ENCODE results near the gene TRIOBP.

TRIOBP gene

DNA sequence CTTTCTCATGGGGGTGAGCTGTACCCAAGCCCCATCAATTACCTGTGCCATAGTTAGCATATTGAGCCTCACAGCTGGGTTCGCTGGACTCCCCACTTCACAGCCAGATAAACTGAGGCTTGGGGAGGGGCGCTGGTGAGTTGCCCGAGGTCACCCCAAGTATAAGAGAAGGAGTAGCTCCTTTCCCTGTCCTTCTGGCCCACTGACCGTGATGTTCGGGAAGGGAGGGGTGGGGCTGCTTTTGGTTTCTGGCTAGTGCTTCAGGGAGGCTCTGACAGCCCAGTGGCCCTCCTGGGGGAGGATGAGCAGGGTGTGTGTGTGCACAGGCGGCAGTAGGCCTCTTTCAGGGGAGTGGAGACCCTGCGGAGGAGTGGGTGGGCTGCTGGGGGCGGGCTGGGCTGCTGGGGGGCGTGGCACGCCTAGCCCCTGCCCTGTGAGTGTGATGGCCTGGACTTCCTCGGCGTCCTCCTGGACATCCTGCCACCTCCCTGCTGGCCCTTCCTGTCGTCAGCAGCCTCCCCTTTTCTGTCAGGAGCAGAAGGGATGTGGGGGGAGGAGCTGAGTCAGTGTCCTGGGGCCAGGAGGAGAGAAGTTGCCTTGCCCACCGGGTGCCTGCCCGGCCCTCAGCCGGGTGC is 50.3 kb downstream of the TRIOBP start:
- no peak for DNase-seq (ENCODE audit: low read depth in 4 of 4, low spot score in 1 of 4)

DNA sequence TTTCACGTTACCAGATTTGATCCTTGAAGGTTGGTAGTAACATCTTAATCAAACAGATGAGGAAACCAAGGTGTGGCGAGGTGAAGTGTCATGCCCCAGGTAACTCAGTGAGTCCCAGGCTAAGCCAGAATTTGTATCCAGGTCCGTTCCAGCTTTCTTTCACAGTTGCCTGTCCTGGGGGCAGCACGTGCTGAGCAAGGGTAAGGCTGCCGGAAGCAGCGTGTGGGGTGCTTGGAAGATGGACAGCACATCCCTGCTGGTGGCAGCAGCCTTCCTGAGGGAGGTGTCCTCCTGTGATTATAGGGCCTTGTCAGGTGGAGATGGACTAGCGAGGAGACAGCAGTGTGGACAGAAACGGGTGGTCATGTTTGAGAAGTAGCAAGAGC is 50.9 kb downstream of the TRIOBP start:
- no peak for DNase-seq (ENCODE audit: low read depth in 4 of 4, low spot score in 1 of 4)

DNA sequence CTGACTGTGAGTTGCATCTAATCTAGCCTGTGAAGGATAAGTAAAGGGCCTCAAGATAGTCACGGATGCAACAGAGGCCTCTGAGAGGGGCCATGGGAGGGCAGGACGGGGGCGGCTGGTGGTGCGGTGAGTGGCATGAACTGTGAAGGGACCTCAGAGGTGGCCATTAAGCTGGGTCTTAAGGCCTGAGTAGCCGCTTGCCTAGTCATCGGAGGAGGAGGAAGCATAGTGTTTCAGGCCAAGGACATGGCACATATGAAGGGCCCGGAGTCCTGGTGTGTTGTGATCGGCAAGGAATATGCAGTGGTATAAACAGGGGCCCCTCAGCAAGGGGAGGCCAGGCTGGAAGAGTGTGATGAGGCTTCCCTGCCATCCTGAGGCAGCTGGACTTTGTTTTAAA is 51.8 kb downstream of the TRIOBP start:
- DNase-seq (ENCODE audit: low read depth in 4 of 4, low spot score in 1 of 4) = no peak

DNA sequence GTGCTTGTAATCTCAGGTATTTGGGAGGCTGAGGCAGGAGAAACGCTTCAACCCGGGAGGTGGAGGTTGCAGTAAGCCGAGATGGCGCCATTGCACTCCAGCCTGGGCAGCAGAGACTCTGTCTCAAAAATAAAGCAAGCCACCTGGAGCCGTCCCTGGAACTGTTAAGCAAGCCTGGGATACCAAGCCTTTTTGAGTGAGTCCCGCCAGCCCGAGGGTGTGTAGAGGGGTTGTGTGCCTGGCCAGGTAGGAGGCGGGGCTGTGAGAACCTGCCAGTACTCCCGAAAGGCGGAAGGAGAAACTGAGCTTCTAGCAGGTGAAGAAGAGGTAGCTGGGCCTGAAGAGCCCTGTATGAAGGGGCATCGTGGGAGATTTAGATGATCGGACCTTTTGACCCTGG is 52.4 kb downstream of the TRIOBP start:
- DNase-seq (ENCODE audit: low read depth in 4 of 4, low spot score in 1 of 4) = no peak

DNA sequence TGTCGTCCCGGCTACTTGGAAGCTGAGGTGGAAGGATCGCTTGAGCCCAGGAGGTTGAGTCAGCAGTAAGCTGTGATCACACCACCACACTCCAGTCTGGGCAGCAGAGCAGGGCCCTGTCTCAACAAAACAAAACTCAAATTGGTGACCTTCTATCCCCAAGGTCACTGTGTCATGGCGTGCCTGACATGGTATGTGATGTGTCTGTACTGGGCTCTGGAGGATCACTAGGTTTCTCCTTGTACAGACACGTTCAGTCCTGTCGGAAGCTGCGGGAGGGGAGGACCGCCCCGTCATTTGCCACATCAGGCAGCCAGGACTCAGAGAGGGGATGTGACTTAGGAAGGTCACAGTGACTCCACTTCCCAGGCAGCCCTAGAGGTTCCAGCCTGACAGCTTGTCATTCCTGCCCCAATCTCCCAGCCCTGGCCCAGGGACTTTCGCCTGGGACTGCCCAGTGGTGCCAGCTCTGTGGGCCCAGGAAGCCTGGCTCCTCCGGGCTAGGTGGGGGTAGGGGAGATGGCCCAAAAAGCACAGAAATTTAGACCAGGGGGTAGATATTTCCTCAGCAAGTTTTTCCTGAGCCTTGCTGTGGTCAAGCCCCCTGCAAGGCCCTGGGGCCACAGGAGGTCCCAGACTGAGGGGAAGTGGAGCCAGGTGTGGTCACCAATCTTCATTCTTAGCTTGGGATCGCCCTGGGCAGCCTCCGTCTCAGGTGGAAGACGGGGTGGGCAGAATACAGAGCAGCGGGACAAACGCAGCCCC is 53.2 kb downstream of the TRIOBP start:
- DNase-seq (ENCODE audit: low read depth in 4 of 4, low spot score in 1 of 4) = no peak

DNA sequence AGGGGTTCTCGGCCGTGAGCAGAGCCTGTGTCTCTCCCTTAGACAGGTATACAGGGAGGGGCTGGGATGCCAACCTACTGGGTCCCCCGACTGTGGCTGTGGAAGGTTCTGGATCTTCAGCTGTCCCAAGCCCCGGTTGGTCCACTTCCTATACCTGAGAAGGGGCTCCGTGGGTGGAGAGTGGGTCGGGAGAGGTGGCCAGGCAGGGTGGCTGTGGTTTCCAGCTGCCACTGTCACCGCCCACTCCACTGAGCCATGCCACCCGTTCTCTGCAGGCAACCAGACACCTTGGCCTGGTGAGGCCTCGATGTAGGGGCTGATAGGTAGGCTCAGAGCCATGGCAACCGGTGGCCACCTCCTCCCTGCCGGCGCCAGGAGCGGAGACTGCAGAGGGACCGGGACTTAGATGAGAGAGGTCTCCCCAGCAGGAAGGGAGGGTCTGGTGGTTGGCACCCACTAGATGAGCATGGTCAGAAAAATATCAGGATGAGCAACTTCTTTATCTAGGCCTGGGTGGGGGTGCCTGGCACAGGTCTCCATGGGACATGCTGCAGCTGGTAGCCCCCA is 53.8 kb downstream of the TRIOBP start:
- DNase-seq (ENCODE audit: low read depth in 4 of 4, low spot score in 1 of 4) = no peak

DNA sequence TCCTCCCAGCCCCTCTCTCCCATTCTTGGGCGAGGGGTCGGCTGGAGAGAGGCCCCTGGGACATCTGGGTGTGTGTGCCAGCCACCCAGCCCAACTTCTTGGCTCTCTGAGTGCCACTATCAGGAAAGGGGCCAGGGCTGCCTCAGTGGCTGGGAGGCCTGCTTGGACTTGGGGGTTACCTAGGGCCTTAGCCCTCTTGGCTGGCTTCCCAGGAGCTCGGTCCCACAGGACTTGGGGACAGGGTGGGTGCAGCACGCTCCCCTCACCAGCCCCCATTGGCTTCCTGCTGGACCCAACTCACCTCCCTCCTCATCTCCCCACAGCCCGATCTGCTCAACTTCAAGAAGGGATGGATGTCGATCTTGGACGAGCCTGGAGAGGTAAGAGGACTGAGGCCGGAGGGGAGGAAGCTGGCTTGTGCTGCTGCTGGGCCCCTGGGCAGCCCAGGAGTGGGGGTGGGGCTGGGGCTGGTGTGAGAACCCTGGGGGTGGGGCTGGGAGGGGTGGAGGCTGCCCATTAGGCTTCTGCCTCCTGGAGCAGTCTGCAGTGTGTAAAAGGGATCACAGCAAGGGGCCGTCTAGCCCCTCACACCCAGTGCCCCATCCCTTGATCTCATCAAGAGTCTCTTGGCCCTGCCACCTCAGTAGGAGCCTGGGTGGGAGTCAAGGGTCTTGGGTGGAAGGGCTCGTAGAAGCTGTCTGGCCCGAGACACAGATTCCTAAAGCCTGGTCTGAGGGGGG is 54.8 kb downstream of the TRIOBP start:
- no peak for DNase-seq (ENCODE audit: low read depth in 4 of 4, low spot score in 1 of 4)

DNA sequence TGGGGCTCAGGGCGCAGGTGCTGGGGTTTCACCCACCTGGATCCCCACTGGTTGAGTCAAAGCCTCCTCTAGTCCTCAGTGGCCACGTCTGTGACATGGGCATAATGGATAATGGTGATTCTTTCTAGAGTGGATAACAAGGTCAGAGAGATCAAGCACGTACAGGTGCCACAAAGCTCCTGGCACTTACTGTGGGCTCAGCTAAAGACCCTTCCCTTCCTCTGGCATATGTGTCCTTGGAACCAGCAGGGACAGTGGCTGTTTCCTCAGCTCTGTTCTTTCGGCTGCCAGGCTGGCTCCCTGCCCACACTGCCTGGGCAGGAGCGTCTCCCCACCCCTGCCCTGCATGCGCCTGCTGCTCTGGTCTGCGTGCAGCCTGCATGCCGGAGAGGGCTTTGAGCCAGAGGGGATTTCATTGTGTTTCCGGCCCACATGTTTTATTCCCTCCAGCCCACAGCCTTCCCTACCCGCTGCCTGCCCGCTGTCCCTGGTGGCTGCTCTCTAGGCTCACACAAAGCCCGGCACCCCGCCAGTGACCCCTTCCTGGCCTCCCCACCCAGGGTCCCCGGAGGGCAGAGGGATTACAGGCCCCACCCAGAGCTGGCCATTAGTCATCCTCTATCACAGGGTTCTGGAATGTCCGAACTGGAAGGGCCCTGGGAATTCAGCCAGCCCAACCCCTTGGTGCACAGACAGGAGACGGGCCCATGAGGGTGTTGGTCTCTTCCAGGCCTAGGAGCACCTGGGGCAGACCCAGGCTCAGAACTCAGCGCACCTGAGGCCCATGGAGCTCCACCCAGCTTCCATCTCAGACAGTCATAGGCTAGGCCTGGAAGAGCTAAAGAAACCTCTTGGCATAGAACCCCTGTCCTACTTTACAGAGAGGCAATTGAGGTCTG is 55.6 kb downstream of the TRIOBP start:
- DNase-seq (ENCODE audit: low read depth in 4 of 4, low spot score in 1 of 4) = no peak

DNA sequence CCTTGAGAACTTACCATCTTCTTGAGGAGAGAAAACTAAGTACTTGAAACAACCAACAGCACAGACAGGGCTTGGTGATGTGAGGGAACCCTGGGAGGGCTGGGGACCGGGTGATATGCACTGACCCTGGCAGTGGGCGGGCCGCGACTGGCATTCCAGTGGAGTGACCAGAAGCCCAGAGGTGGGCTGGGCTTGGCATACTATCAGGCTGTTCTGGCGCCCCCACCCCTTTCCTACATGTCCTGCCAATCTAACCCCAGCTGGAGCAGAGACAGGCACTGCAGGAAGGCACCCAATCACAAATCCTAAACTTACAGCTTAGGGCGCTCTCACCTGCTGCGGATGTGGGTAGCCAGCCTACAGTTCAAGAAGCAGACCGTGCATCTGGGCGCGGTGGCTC is 56.9 kb downstream of the TRIOBP start:
- no peak for DNase-seq (ENCODE audit: low read depth in 4 of 4, low spot score in 1 of 4)

DNA sequence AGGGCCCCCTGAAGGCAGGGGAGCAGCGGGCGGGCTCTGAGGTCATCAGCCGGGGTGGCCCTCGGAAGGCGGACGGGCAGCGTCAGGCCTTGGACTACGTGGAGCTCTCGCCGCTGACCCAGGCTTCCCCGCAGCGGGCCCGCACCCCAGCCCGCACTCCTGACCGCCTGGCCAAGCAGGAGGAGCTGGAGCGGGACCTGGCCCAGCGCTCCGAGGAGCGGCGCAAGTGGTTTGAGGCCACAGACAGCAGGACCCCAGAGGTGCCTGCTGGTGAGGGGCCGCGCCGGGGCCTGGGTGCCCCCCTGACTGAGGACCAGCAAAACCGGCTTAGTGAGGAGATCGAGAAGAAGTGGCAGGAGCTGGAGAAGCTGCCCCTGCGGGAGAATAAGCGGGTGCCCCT is 60.8 kb downstream of the TRIOBP start:
- DNase-seq (ENCODE audit: low read depth in 4 of 4, low spot score in 1 of 4) = no peak

DNA sequence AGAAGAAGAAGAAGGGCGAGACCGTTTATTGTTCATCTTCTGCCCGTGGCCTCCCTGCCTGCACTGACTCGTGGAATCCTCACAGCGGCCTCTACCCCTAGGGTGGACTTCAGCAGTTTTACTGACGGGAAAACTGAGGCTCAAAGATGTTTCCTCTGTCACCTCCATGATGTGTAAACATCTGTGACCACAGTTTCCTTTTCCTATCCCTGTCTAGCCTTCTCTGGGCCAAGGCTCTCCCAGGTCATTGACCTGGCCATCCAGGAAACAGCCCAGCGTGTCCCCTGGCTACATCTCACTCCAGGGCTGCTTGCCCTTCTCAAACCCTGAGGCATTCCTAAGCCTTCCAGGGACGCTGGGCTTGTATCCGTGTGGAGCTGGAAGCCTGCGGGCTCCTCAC is 61.8 kb downstream of the TRIOBP start:
- DNase-seq (ENCODE audit: low read depth in 4 of 4, low spot score in 1 of 4) = no peak

DNA sequence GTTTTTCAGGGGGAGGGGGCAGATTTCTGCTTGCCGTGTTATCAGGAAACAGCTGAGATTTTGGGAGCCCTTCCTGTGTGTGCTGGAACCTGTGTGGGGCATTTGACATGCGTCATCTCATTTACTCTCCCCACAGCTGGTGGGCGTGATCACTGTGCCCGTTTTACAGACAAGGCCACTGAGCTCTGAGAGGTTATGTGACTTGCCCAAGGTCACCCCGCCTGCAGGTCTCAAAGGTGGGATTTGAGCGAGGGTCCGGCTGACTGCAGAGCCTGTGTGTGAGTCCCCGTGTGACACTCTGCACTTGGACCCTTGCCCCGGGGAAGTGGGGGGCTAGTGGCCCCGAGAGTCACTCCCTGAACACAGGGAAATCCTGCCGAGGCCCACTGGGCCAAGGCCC is 62.4 kb downstream of the TRIOBP start:
- no peak for DNase-seq (ENCODE audit: low read depth in 4 of 4, low spot score in 1 of 4)

DNA sequence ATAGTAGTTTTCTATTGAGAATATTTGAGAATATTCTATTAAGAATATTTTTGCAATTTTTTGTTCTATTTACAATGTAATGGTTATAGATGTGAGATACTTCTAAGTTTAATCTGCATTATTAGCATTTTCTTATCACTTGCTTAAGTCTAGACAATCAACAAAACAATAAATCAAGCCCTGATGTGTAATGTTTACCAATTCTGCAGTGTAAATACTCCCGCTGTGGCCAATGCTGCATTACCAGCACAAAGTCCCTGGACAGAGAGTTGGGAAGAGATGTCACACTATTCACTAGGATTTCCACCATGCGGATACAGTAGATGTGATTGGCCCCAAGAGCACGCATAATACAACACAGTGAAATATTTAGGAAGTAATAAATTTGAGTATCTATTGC is 63.3 kb downstream of the TRIOBP start:
- DNase-seq (ENCODE audit: low read depth in 4 of 4, low spot score in 1 of 4) = no peak

DNA sequence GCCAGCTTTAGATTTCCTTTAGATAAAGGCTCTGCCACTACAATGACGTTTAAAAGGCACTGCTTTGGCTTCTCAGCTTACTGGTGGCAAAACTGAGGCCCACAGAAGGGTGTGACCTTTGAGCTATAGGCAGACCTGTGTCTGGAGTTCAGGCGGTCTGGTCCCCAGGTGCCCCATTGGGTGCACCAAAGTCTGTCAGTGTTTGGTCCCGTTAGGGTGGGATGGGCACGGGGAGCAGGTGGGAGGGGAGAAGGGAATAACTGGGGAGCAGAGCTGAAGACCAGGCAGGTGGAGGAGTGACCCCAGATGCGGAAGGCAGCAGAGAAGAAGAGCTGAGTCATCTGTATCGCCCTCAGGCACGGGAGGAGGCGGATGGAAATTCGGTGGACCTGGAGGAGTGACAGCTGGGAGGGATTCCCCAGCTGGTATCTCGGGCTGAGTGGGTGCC is 65.6 kb downstream of the TRIOBP start:
- no peak for DNase-seq (ENCODE audit: low read depth in 4 of 4, low spot score in 1 of 4)

DNA sequence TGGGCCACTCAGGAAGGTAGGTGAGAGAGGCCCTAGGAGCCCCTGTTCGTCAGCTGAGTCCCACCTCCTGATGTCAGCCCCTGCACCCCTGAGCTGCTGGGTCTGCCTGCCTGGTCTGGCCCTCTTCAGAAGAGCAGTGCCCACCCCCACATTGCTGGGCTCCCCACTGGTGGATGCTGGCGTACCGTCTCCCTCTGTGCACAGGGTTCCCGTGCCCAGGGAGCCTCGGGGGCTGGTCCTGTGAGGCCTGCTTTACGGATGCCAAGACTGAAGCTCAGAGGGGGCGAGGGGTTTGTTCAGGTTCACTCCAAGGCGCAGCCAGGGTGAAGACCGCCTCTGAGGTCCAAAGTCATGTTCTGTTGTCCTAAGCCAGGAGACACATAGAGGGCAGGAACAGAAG is 66.2 kb downstream of the TRIOBP start:
- no peak for DNase-seq (ENCODE audit: low read depth in 4 of 4, low spot score in 1 of 4)

DNA sequence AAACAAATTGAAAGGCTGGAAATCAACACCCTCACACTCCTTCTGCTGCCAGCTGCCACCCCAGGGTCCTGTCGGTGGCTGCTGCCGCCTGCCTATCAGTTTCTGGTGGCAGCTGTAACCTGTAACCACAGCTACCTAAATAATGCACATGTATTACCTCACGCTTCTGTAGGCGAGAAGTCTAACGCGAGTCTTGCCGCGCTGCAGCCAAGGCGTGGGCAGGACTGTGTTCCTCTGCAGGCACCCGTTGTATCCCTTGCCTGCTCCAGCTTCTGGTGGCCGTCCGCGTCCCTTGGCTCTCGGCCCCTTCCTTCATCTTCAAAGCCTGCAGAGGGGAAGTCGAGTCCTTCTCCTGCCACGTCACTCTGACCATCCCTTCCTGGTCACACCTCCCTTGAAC is 66.8 kb downstream of the TRIOBP start:
- DNase-seq (ENCODE audit: low read depth in 4 of 4, low spot score in 1 of 4) = no peak

DNA sequence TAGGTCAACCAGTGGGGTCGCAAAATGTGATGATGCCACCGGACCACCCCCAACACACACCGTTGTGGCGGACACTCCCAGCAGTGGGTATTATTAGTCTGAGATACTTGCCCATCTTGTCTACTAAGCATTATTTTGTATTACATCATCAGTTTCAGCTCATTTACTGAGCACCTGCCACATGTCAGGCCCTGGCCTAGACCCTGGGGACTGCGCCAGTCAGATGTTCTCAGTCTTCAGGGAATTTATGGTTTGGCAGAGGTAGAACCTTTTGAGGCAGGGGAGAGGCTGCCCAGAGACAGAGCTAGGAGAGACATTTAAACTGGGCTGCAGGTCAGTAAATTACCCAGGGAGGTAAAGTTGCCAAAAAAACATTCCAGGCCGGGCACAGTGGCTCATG is 67.8 kb downstream of the TRIOBP start:
- DNase-seq (ENCODE audit: low read depth in 4 of 4, low spot score in 1 of 4) = no peak

DNA sequence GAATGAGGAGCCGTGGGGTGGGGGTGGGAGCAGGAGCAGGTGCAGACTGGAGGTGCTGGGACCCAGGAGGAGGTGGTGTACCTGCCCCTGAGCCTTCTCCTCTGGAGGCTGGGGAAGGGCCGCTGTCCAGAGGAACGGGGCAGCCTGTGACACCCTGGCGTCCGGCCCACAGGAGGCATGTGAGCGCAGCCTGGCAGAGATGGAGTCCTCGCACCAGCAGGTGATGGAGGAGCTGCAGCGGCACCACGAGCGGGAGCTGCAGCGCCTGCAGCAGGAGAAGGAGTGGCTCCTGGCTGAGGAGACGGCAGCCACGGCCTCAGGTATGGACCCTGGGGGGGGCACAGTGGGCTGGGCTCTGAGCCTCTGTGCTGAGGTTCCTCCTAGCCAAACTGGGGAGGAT is 68.7 kb downstream of the TRIOBP start:
- no peak for DNase-seq (ENCODE audit: low read depth in 4 of 4, low spot score in 1 of 4)

DNA sequence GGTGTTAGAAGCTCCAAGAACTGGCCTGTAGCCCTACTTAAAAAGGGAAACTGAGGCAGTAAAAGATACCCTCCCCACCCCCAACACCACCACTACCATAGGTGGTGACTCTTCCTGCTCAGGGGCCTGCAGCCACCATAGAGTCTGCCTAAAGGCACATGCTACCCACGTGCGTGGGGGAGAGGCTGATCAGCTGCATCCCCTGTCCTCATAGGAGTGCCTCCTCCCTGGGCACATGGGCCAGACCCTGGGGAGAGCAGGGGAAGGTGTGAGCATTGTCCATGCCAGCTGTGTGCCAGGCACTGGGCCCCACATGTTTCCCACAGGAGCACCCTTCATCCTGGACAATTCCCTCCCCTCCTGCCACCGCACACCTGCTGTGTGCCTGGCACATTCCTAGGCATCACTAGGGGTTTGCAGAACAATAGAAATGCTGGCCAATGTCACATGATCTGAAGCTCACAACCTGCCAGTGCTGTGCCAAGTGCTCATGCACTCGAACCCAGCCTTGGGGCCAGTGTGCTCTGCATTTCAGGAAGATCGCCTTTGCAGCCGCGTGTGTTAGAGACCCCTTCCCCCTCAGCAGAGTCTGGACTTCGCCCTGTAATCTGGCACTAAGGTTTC is 69.2 kb downstream of the TRIOBP start:
- no peak for DNase-seq (ENCODE audit: low read depth in 4 of 4, low spot score in 1 of 4)

DNA sequence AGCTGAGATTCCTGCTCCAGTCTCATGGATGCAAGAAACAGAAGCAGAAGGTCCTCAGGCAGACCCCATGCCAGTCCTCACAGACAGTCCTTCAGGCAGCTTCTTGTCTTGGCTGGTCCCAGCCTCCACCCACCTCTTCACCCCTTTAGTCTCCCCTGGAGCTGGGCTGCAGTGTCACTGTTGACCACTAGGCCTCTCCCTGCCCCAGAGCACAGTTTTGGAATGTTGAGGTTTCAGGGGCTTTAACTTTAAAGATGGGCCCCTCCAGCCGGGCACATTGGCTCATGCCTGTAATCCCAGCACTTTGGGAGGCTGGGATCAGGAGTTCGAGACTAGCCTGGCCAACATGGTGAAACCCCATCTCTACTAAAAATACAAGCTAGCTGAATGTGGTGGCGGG is 71.4 kb downstream of the TRIOBP start:
- no peak for DNase-seq (ENCODE audit: low read depth in 4 of 4, low spot score in 1 of 4)

DNA sequence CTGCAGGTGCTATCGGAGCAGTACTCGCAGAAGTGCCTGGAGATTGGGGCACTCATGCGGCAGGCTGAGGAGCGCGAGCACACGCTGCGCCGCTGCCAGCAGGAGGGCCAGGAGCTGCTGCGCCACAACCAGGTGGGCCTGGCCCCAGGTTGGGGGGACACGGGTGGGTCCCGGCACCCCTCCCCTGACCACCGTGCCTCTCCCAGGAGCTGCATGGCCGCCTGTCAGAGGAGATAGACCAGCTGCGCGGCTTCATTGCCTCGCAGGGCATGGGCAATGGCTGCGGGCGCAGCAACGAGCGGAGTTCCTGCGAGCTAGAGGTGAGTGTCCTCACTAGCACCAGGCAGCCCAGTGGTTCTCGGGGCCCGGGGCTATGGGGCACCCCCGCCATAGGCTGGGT is 72.2 kb downstream of the TRIOBP start:
- no peak for DNase-seq (ENCODE audit: low read depth in 4 of 4, low spot score in 1 of 4)

All from stimulated activated CD4-positive, alpha-beta T cell treated with anti-CD3 and anti-CD28 coated beads, Interleukin-1b, Interleukin-23, amount 100 ng/mL, for 24 hours (primary cell).